Anterior cingulate cortex (tissue), 58 donors: ENCODE results near the gene NFIX.

Experiments
- DNase-seq, 58 donors: peaks; one replicate each; lab custom pipeline; 2025; lab: John Stamatoyannopoulos, UW

NFIX gene

GRCh38 chr19:13133241-13133870 is 138.1 kb downstream of the NFIX start:
- DNase-seq, result peak in 10 of 58 donors; percentile 12 to 62 (median 37)

- no peak for DNase-seq
Measured at GRCh38 chr19:13134626-13135025, 139.4 kb downstream of the NFIX start.

GRCh38 chr19:13135068-13136062 is 140.1 kb downstream of the NFIX start:
- peak in 9 of 58 donors; percentile 5 to 57 (median 21) for DNase-seq

- no peak for DNase-seq
Measured at GRCh38 chr19:13137290-13137794, 142.1 kb downstream of the NFIX start.

- no peak for DNase-seq
Measured at GRCh38 chr19:13138171-13138915, 143.1 kb downstream of the NFIX start.

DNA sequence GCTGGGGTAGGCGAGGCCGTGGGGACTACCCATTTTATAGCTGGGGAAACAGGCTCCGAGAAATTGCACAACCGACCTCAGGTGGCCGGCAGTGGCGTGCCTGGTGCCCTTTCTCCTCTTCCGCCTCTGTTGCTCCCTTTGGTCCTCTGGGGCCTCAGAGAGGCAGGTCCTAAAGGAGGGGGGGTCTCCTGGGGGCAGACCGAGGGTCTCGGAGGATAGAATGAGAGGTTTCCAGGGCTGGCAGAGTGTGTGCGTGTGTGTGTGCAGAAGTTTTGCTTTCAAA is 143.6 kb downstream of the NFIX start:
- DNase-seq, result no peak

DNA sequence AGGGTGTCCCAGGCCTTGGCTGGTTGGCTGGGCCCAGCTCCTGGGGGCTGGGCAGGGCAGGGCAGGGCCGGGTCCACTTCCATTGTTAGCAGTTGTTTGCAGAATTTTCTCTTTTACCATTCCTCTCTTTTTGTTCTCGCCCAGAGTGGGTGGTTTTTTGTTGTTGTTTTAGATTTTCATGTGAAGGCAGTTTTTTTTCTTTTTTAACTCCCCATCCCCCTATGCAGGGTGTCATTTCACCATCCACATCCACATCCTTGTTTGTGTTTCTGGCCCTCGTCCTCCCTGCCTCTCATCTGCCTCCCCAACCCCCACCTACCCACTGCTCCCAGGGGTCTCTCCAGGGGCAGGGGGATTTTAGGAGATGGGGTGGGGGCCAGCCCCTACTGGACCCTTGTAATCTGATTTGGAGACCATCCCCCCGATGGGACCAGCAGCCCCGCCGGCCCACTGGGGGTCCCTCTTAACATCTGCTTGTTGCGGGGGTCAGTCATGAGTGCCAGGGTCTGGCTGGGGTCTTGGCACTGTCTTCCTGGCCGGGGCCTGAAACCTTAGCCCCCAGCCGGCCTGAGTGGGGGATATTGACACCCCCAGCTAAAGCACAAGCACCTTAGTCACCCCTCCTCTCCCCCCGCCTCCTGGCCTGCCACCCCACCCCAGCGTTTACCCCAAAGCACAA is 144.5 kb downstream of the NFIX start:
- no peak for DNase-seq

DNA sequence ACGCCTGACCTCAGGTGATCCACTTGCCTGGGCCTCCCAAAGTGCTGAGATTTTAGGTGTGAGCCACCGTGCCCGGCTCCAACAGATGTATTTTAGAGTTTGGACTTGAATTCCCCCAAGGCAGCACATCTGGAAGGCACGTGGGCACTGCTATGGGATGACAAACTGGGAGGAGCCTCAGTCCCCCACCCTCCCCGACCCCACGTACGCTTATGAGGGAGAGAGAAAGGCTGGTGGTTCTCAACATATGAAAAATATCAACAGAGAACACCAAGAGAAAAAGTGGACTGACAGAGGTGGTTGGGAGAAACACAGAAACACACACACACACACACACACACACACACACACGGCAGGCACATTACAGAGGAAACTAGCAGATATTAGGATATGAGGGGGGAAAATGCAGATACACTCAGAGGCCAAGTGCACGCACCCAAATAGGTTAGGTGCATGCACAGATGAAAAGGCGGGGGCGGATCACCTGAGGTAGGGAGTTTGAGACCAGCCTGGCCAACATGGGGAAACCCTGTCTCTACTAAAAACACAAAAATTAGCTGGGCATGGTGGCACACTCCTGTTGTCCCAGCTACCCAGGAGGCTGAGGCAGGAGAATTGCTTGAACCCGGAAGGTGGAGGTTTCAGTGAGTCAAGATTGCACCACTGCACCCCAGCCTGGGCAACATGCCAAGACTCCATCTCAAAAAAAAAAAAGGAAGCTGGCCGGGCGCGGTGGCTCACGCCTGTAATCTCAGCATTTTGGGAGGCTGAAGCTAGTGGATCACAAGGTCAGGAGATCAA is 151.7 kb downstream of the NFIX start:
- DNase-seq, result peak in 1 of 58 donors; percentile 14
